GM12878 (cell line): ENCODE measurements around the gene EPS8. TPM values are rescaled to one million over a fixed set of nuclear protein-coding genes. Genes with fewer than 3 reads are reported as not detected.

ENCODE experiments used
- ATAC-seq: fragments of 200-7000 bp; cut with Tn5 transposase; 3 replicates; pipeline ENCODE4 v1.9.1; 2020; ENCODE audit warnings: mild to moderate bottlenecking, moderate library complexity
- BruUV-seq: library from RNA; stranded (reverse); fragments of 400-500 nt; replicated peaks from 2 replicates; lab custom pipeline; 2021; lab: Mats Ljungman, UMichigan
- CTCF ChIA-PET: fragments of 300-600 bp; sonication (Branson Sonifier 250); formaldehyde crosslinking; extraction: SDS; loops from one replicate; lab custom pipeline; 2021; ENCODE audit warnings: inconsistent platforms; lab: Yijun Ruan, JAX
- POLR2A ChIA-PET: fragments of 350-600 bp; formaldehyde crosslinking; extraction: SDS; loops from one replicate; lab custom pipeline; 2021; ENCODE audit warnings: inconsistent platforms; lab: Charles Lee
- RAD21 ChIA-PET: fragments of 300-600 bp; sonication (Branson Sonifier 250); formaldehyde crosslinking; loops from one replicate; lab custom pipeline; 2023; ENCODE audit warnings: antibody characterized with exemption; ENCODE audit not compliant: unreplicated experiment; lab: Charles Lee
- SMC1A ChIA-PET: fragments of 300-600 bp; sonication (Branson Sonifier 250); formaldehyde crosslinking; loops from one replicate; lab custom pipeline; 2023; ENCODE audit not compliant: unreplicated experiment, uncharacterized antibody; lab: Charles Lee
- DNase-seq: peaks from one replicate; pipeline ENCODE4 v3.0.0-alpha.2; 2011; ENCODE audit warnings: low read depth, low spot score
- FAIRE-seq: peaks from 3 replicates; lab custom pipeline; 2011; peaks lifted over from hg19 to GRCh38; lab: Jason Lieb, UNC
- H2AFZ ChIP-seq: 2 replicates; pipeline ENCODE4 v1.6.0; 2011; ENCODE audit warnings: low read depth, low read length, control low read depth; ENCODE audit not compliant: control insufficient read depth
- H3K27ac ChIP-seq: 2 replicates; pipeline ENCODE4 v1.5.1; 2011; ENCODE audit warnings: control low read depth; ENCODE audit not compliant: control insufficient read depth, insufficient read depth
- H3K27me3 ChIP-seq, 2 experiments: replicated peaks in 1 of 2; 2 replicates each; pipeline versions ENCODE4 v1.6.0 to v1.6.1; 2011; ENCODE audit warnings: low read length in 1 of 2; ENCODE audit not compliant: control insufficient read depth in 2 of 2, insufficient read depth in 2 of 2
- H3K36me3 ChIP-seq, 2 experiments: 2 replicates each; pipeline ENCODE4 v1.5.1; 2011; ENCODE audit warnings: low read length in 1 of 2; ENCODE audit not compliant: control insufficient read depth in 2 of 2, insufficient read depth in 2 of 2
- H3K4me1 ChIP-seq: 2 replicates; pipeline ENCODE4 v1.6.1; 2011; ENCODE audit warnings: mild to moderate bottlenecking, low read length, moderate library complexity, mixed read lengths; ENCODE audit not compliant: control insufficient read depth, insufficient read depth
- H3K4me2 ChIP-seq: 2 replicates; pipeline ENCODE4 v1.6.0; 2011; ENCODE audit warnings: control low read depth; ENCODE audit not compliant: control insufficient read depth, insufficient read depth
- H3K4me3 ChIP-seq: fragments of 200-600 bp; sonication (generic); 2 replicates; pipeline ENCODE4 v1.5.1; 2016
- H3K79me2 ChIP-seq: 2 replicates; pipeline ENCODE4 v1.6.0; 2011; ENCODE audit warnings: low read length; ENCODE audit not compliant: control insufficient read depth, insufficient read depth
- H3K9ac ChIP-seq: 2 replicates; pipeline ENCODE4 v1.8.0; 2011; ENCODE audit warnings: low read length, control low read depth, mixed read lengths; ENCODE audit not compliant: control insufficient read depth, insufficient read depth
- H3K9me3 ChIP-seq: replicated peaks from 3 replicates; pipeline ENCODE4 v1.5.1; 2011; ENCODE audit warnings: mild to moderate bottlenecking, low read length; ENCODE audit not compliant: control insufficient read depth, insufficient read depth
- H4K20me1 ChIP-seq: 2 replicates; pipeline ENCODE4 v1.6.0; 2011; ENCODE audit not compliant: control insufficient read depth, insufficient read depth
- CTCF ChIP-seq, 3 experiments: IDR thresholded peaks in 2 of 3; conservative IDR thresholded peaks in 1 of 3; 2 replicates each; pipeline ENCODE4 v1.5.1; 2011; ENCODE audit warnings: low read depth in 3 of 3, low read length in 3 of 3, mild to moderate bottlenecking in 3 of 3, control low read depth in 2 of 3, moderate library complexity in 2 of 3, inconsistent platforms in 1 of 3, mixed read lengths in 1 of 3; ENCODE audit not compliant: control insufficient read depth in 2 of 3, insufficient read depth in 1 of 3; ENCODE audit errors: extremely low read depth in 1 of 3
- ETV6 ChIP-seq, 2 experiments: fragments of 450-650 bp in 1 of 2; IDR thresholded peaks in 1 of 2; conservative IDR thresholded peaks in 1 of 2; 2 replicates each; pipeline ENCODE4 v1.6.1; 2014; ENCODE audit warnings: antibody characterized with exemption in 1 of 2, borderline replicate concordance in 1 of 2, low read depth in 1 of 2, mild to moderate bottlenecking in 1 of 2, moderate library complexity in 1 of 2
- FOS ChIP-seq: IDR thresholded peaks from 3 replicates; pipeline ENCODE4 v1.6.1; 2011; ENCODE audit warnings: borderline replicate concordance; ENCODE audit not compliant: insufficient read length; ENCODE audit errors: extremely low read depth
- IRF4 ChIP-seq: IDR thresholded peaks from 2 replicates; pipeline ENCODE4 v1.6.1; 2011; ENCODE audit warnings: low read depth, low read length
- IRF5 ChIP-seq: fragments of 450-650 bp; IDR thresholded peaks from 2 replicates; pipeline ENCODE4 v1.6.1; 2017; ENCODE audit warnings: borderline replicate concordance
- RAD21 ChIP-seq: IDR thresholded peaks from 2 replicates; pipeline ENCODE4 v1.6.1; 2011; ENCODE audit warnings: mild to moderate bottlenecking, low read depth, low read length, moderate library complexity; ENCODE audit not compliant: insufficient read depth
- RCOR1 ChIP-seq: conservative IDR thresholded peaks from 2 replicates; pipeline ENCODE4 v1.6.1; 2012; ENCODE audit warnings: low read depth, low read length, improper control_type of control experiment
- SIX5 ChIP-seq: IDR thresholded peaks from 2 replicates; pipeline ENCODE4 v1.6.1; 2011; ENCODE audit warnings: mild to moderate bottlenecking, low read depth, low read length, moderate library complexity; ENCODE audit not compliant: severe bottlenecking
- SKIL ChIP-seq: fragments of 450-650 bp; IDR thresholded peaks from 2 replicates; pipeline ENCODE4 v1.6.1; 2017; ENCODE audit warnings: mild to moderate bottlenecking, low read depth, inconsistent platforms; ENCODE audit not compliant: poor library complexity, severe bottlenecking
- SMAD1 ChIP-seq: fragments of 450-650 bp; IDR thresholded peaks from 2 replicates; pipeline ENCODE4 v1.6.1; 2018; ENCODE audit warnings: mild to moderate bottlenecking, low read depth; ENCODE audit not compliant: partially characterized antibody
- TBL1XR1 ChIP-seq: IDR thresholded peaks from 2 replicates; pipeline ENCODE4 v1.6.1; 2012; ENCODE audit warnings: low read depth, low read length, improper control_type of control experiment
- ZZZ3 ChIP-seq: IDR thresholded peaks from 2 replicates; pipeline ENCODE4 v1.6.1; 2011; ENCODE audit warnings: low read depth; ENCODE audit not compliant: control insufficient read depth, insufficient read length
- WGBS: methylation state at CpG from one replicate; pipeline ENCODE4 v1.1.6; 2016; ENCODE audit warnings: low lambda C conversion rate; ENCODE audit not compliant: insufficient replicate concordance, insufficient coverage; ENCODE audit errors: missing lambda C conversion rate; 5-methylcytosine and 5-hydroxymethylcytosine counted together
- in situ Hi-C: fragments of 300-500 bp; cut with MboI; formaldehyde crosslinking; loops from 9 replicates; pipeline ENCODE4 v1.14.3; 2018; ENCODE audit warnings: mixed read lengths
- intact Hi-C: fragments of 100-400 bp; cut with micrococcal nuclease; formaldehyde crosslinking; loops from one replicate; pipeline ENCODE4 v1.14.2; 2022; ENCODE audit not compliant: unreplicated experiment
- polyA plus RNA-seq, 11 experiments: library from polyadenylated mRNA; depleted of rRNA in 4 of 11; unstranded in 6 of 11; stranded (reverse) in 5 of 11; fragments of >200 nt; fragmentation: Nextera tagmentation in 4 of 11; fragmentation: Illumina TruSeq in 1 of 11; extraction: Ambion mirVana in 4 of 11; extraction: Trizol in 1 of 11; gene quantifications; 1 replicate in 1 of 11; 2 replicates in 10 of 11; pipeline versions ENCODE4 v1.2.1 to v1.2.3, GENCODE V29; 2011 to 2016; ENCODE audit warnings: inconsistent platforms in 2 of 11, missing spikeins in 2 of 11, low read depth in 1 of 11
- total RNA-seq, 4 experiments: library from RNA; depleted of rRNA in 3 of 4; stranded (reverse); fragments of >200 nt in 3 of 4; fragmentation: Illumina TruSeq in 1 of 4; extraction: Trizol in 1 of 4; gene quantifications; 2 replicates each; pipeline versions ENCODE4 v1.2.1 to v1.2.3, GENCODE V29; 2013 to 2021

EPS8 gene
- total and polyA plus RNA-seq, 10 of the 15 experiments (the other 5 are each of a cell fraction or from before 2014, with no cell fraction given), result 1.3 to 127 (median 3.4) TPM

- TF ChIP-seq SMAD1 (no peak), FOS (no peak), ETV6 (conservative IDR thresholded peaks at IDR 0.05 in 1 of 2, IDR thresholded peaks at IDR 0.05 in 1 of 2; ENCODE audit: borderline replicate concordance in 1 of 2, low read depth in 1 of 2) (no peak), TBL1XR1 (no peak)
- TF ChIP-seq, all 136 proteins: peak for 0
These were observed 14.4 kb downstream of the EPS8 start (continued) for GRCh38 chr12:15774819-15775218.

GRCh38 chr12:15772405-15773018 is 16.7 kb downstream of the EPS8 start:
- CTCF ChIA-PET, result interaction anchor here (0.6 to 4.7 kb wide), 32 partner anchors 8 to 1639 kb away, joined by 3 to 61 read pairs (median 4); partner anchors contain the start of gene EPS8
- FAIRE-seq (no peak), ATAC-seq (peak; percentile 4), DNase-seq (no peak)
- BruUV-seq, result no TSS peak
- Histone ChIP-seq H3K79me2 (no peaks in the 10 kb centered on the region), H2AFZ (no peak overlapping the region), H3K27ac (no peak overlapping the region), H3K9me3 (no peaks in the 10 kb centered on the region), H3K27me3 (no peaks in the 10 kb centered on the region), H4K20me1 (no peaks in the 10 kb centered on the region), H3K4me3 (no peak overlapping the region), H3K9ac (no peak overlapping the region), H3K4me1 (no peaks in the 10 kb centered on the region), H3K4me2 (no peak overlapping the region), H3K36me3 (no peaks in the 10 kb centered on the region)
- TF ChIP-seq RAD21 (peak; percentile 37; the same call in 1 of the 2 replicates), SIX5 (no peak), CTCF (IDR thresholded peaks at IDR 0.05 in 2 of 3, conservative IDR thresholded peaks at IDR 0.05 in 1 of 3; ENCODE audit: control insufficient read depth in 2 of 3, extremely low read depth in 1 of 3, insufficient read depth in 1 of 3, low read depth in 3 of 3, low read length in 3 of 3) (peak; percentile 22 to 39 (median 30); a peak in 4 of 6 replicates), IRF4 (no peak), SKIL (no peak), ZZZ3 (no peak), IRF5 (no peak), RCOR1 (no peak)
- POLR2A ChIA-PET, result interaction anchor here (1.0 to 3.9 kb wide), 9 partner anchors 9 to 86 kb away, joined by 3 to 48 read pairs (median 6); partner anchors contain the start of gene EPS8
- in situ Hi-C loops, result no loop called here
- 60% methylated on average over 2 of the region's 2 CpGs for WGBS
- intact Hi-C loops, result loop anchor here (2.0 to 5.0 kb wide), 4 partner anchors 16 to 180 kb away; partner anchors contain the start of gene EPS8
- RAD21 ChIA-PET, result interaction anchor here (0.6 to 4.3 kb wide), 21 partner anchors 9 to 240 kb away, joined by 3 to 53 read pairs (median 4); partner anchors contain the start of gene EPS8
- SMC1A ChIA-PET, result interaction anchor here (0.5 to 12.3 kb wide), 25 partner anchors 8 to 240 kb away, joined by 3 to 201 read pairs (median 5); partner anchors contain the start of gene EPS8
